ENCODE results near the gene CRYBB1. TPM values are rescaled to one million over a fixed set of nuclear protein-coding genes. Genes with fewer than 3 reads are reported as not detected.

Gene CRYBB1
- total RNA-seq, 1 experiment from 2014 or later = not detected

GRCh38 chr22:26665813-26666231 is 48.0 kb upstream of the CRYBB1 start:
- intact Hi-C loops (cut with micrococcal nuclease) = no loop called here
- Histone ChIP-seq H3K9me3 (ENCODE audit: low read length) (no peaks in the 10 kb centered on the region), H3K9ac (ENCODE audit: low read length) (no peak overlapping the region), H3F3A (ENCODE audit: low read length, unreplicated experiment) (no peaks in the 10 kb centered on the region), H3K4me2 (ENCODE audit: low read length) (no peak overlapping the region), H3K36me3 (ENCODE audit: low read depth, low read length) (no peaks in the 10 kb centered on the region), H3K27me3 (ENCODE audit: low read length) (no peaks in the 10 kb centered on the region), H2AFZ (ENCODE audit: low read length) (no peak overlapping the region), H3K4me3 (ENCODE audit: low read length) (no peak overlapping the region), H3K9me2 (replicated peaks; ENCODE audit: low read length) (no peaks in the 10 kb centered on the region), H3K27ac (ENCODE audit: low read length) (no peak overlapping the region), H3K79me2 (ENCODE audit: low read length) (no peaks in the 10 kb centered on the region), H3K4me1 (ENCODE audit: insufficient read depth, low read length) (no peaks in the 10 kb centered on the region; the same call in 1 of the 2 replicates), H4K20me1 (ENCODE audit: low read length) (no peaks in the 10 kb centered on the region)
- CTCF ChIA-PET = interaction anchor here (0.9 kb wide), 1 partner anchor 301 kb away, joined by 5 read pairs; no protein-coding TSS in a partner anchor
- POLR2A ChIA-PET (ENCODE audit: unreplicated experiment) = no interaction called here
- BruUV-seq (replicated peaks) = no TSS peak
- TF ChIP-seq EZH2phosphoT487 (IDR thresholded peaks at IDR 0.05; ENCODE audit: borderline replicate concordance, low read length) (no peak), CTCF (conservative IDR thresholded peaks at IDR 0.05; ENCODE audit: low read depth, low read length) (no peak), EZH2 (IDR thresholded peaks at IDR 0.05; ENCODE audit: low read length, unreplicated experiment) (no peak)
- ATAC-seq (no peak), DNase-seq (no peak)

GRCh38 chr22:26663374-26663923 is 45.6 kb upstream of the CRYBB1 start:
- H3K4me3 ChIP-seq (ENCODE audit: low read length) = no peak overlapping the region
- ATAC-seq (no peak), DNase-seq (no peak)
- CTCF ChIA-PET = no interaction called here
- no peaks in the 10 kb centered on the region for H3K9me3 ChIP-seq (ENCODE audit: low read length)
- POLR2A ChIA-PET (ENCODE audit: unreplicated experiment) = interaction anchor here (0.5 kb wide), 1 partner anchor 19 kb away, joined by 5 read pairs; no protein-coding TSS in a partner anchor
- BruUV-seq (replicated peaks) = no TSS peak
- 0 out of 2 replicates have a peak, but pooled peaks cover under 1% of the 10 kb centered on the region for H3K27me3 ChIP-seq (ENCODE audit: low read length)
- H3K27ac ChIP-seq (ENCODE audit: low read length) = no peak overlapping the region
- no peaks in the 10 kb centered on the region for H3K79me2 ChIP-seq (ENCODE audit: low read length)
- H3K36me3 ChIP-seq (ENCODE audit: low read depth, low read length) = no peaks in the 10 kb centered on the region
- no peaks in the 10 kb centered on the region for H3K9me2 ChIP-seq (replicated peaks; ENCODE audit: low read length)
- H2AFZ ChIP-seq (ENCODE audit: low read length) = no peak overlapping the region
- H4K20me1 ChIP-seq (ENCODE audit: low read length) = no peaks in the 10 kb centered on the region
- intact Hi-C loops (cut with micrococcal nuclease) = no loop called here
- TF ChIP-seq EZH2 (IDR thresholded peaks at IDR 0.05; ENCODE audit: low read length, unreplicated experiment) (no peak), EZH2phosphoT487 (IDR thresholded peaks at IDR 0.05; ENCODE audit: borderline replicate concordance, low read length) (no peak), CTCF (conservative IDR thresholded peaks at IDR 0.05; ENCODE audit: low read depth, low read length) (no peak)
- H3K9ac ChIP-seq (ENCODE audit: low read length) = no peak overlapping the region
- no peak overlapping the region for H3K4me2 ChIP-seq (ENCODE audit: low read length)
- H3F3A ChIP-seq (ENCODE audit: low read length, unreplicated experiment) = no peaks in the 10 kb centered on the region
- H3K4me1 ChIP-seq (ENCODE audit: insufficient read depth, low read length) = peaks cover 7% of the 10 kb centered on the region

GRCh38 chr22:26662160-26662559 is 44.3 kb upstream of the CRYBB1 start:
- H3K4me2 ChIP-seq (ENCODE audit: low read length) = no peak overlapping the region
- no peaks in the 10 kb centered on the region for H3F3A ChIP-seq (ENCODE audit: low read length, unreplicated experiment)
- no peaks in the 10 kb centered on the region for H3K36me3 ChIP-seq (ENCODE audit: low read depth, low read length)
- DNase-seq (no peak), ATAC-seq (no peak)
- no peak overlapping the region for H3K9ac ChIP-seq (ENCODE audit: low read length)
- intact Hi-C loops (cut with micrococcal nuclease) = no loop called here
- no peak overlapping the region for H2AFZ ChIP-seq (ENCODE audit: low read length)
- no peaks in the 10 kb centered on the region for H3K9me2 ChIP-seq (replicated peaks; ENCODE audit: low read length)
- H3K4me1 ChIP-seq (ENCODE audit: insufficient read depth, low read length) = peaks cover 10% of the 10 kb centered on the region
- no peaks in the 10 kb centered on the region for H4K20me1 ChIP-seq (ENCODE audit: low read length)
- no peak overlapping the region for H3K27ac ChIP-seq (ENCODE audit: low read length)
- TF ChIP-seq CTCF (conservative IDR thresholded peaks at IDR 0.05; ENCODE audit: low read depth, low read length) = no peak
- TF ChIP-seq EZH2 (IDR thresholded peaks at IDR 0.05; ENCODE audit: low read length, unreplicated experiment) = no peak
- TF ChIP-seq EZH2phosphoT487 (IDR thresholded peaks at IDR 0.05; ENCODE audit: borderline replicate concordance, low read length) = no peak
- H3K4me3 ChIP-seq (ENCODE audit: low read length) = no peak overlapping the region
- H3K27me3 ChIP-seq (ENCODE audit: low read length) = peaks cover 14% of the 10 kb centered on the region
- no TSS peak for BruUV-seq (replicated peaks)
- no peaks in the 10 kb centered on the region for H3K79me2 ChIP-seq (ENCODE audit: low read length)
- POLR2A ChIA-PET (ENCODE audit: unreplicated experiment) = no interaction called here
- CTCF ChIA-PET = no interaction called here
- no peaks in the 10 kb centered on the region for H3K9me3 ChIP-seq (ENCODE audit: low read length)

Measured in PC-3 (cell line).